Neuronal stem cell (in vitro differentiated cells): ENCODE results near the gene DRAP1.

Source experiments
- DNase-seq: peaks from one replicate; pipeline ENCODE4 v3.0.0-alpha.2; 2013; ENCODE audit warnings: low spot score
- H2AFZ ChIP-seq: one replicate; pipeline ENCODE4 v1.6.1; 2013; ENCODE audit warnings: mild to moderate bottlenecking, low read length, inconsistent platforms
- H2AK5ac ChIP-seq: 2 replicates; pipeline ENCODE4 v1.6.1; 2013; ENCODE audit warnings: low read depth, mild to moderate bottlenecking, inconsistent platforms, low read length, moderate library complexity, mixed read lengths
- H2BK120ac ChIP-seq: 2 replicates; pipeline ENCODE4 v1.6.1; 2013; ENCODE audit warnings: low read depth, mild to moderate bottlenecking, inconsistent platforms, low read length, moderate library complexity, mixed read lengths
- H2BK12ac ChIP-seq: one replicate; pipeline ENCODE4 v1.6.1; 2013; ENCODE audit warnings: low read length, inconsistent platforms
- H2BK15ac ChIP-seq: 2 replicates; pipeline ENCODE4 v1.6.1; 2013; ENCODE audit warnings: mild to moderate bottlenecking, low read length, inconsistent platforms, mixed read lengths
- H2BK5ac ChIP-seq: one replicate; pipeline ENCODE4 v1.6.1; 2013; ENCODE audit warnings: inconsistent platforms, mild to moderate bottlenecking, low read length, moderate library complexity
- H3K14ac ChIP-seq: one replicate; pipeline ENCODE4 v1.6.1; 2013; ENCODE audit warnings: low read length, inconsistent platforms
- H3K18ac ChIP-seq: 2 replicates; pipeline ENCODE4 v1.6.1; 2013; ENCODE audit warnings: low read length, inconsistent platforms
- H3K23ac ChIP-seq: 2 replicates; pipeline ENCODE4 v1.6.1; 2013; ENCODE audit warnings: low read depth, mild to moderate bottlenecking, mixed read lengths, low read length, inconsistent platforms; ENCODE audit not compliant: poor library complexity
- H3K27ac ChIP-seq: replicated peaks from 3 replicates; pipeline ENCODE4 v1.5.1; 2013; ENCODE audit warnings: low read length, inconsistent platforms
- H3K27me3 ChIP-seq, 3 experiments: 2 replicates each; pipeline ENCODE4 v1.6.1; 2013; ENCODE audit warnings: low read length in 3 of 3, mild to moderate bottlenecking in 2 of 3, inconsistent platforms in 1 of 3, low read depth in 1 of 3, mixed read lengths in 1 of 3, moderate library complexity in 1 of 3; ENCODE audit not compliant: control insufficient read depth in 3 of 3, insufficient read depth in 3 of 3
- H3K36me3 ChIP-seq, 2 donors: replicated peaks in 1 of 2; 2 replicates each; pipeline ENCODE4 v1.6.1; 2013; ENCODE audit warnings: low read length in 2 of 2; ENCODE audit not compliant: control insufficient read depth in 2 of 2, insufficient read depth in 2 of 2
- H3K4ac ChIP-seq: 2 replicates; pipeline ENCODE4 v1.6.1; 2013; ENCODE audit warnings: inconsistent platforms, mild to moderate bottlenecking, low read length, moderate library complexity
- H3K4me1 ChIP-seq, 2 donors: 1 replicate in 1 of 2; 2 replicates in 1 of 2; pipeline ENCODE4 v1.6.1; 2013; ENCODE audit warnings: low read length in 2 of 2, low read depth in 1 of 2; ENCODE audit not compliant: control insufficient read depth in 2 of 2, insufficient read depth in 1 of 2
- H3K4me2 ChIP-seq: one replicate; pipeline ENCODE4 v1.6.1; 2013; ENCODE audit warnings: mild to moderate bottlenecking, low read length, inconsistent platforms; ENCODE audit not compliant: insufficient read depth, poor library complexity, severe bottlenecking
- H3K4me3 ChIP-seq, 2 donors: 2 replicates each; pipeline ENCODE4 v1.5.1; 2013; ENCODE audit warnings: low read length in 2 of 2, mild to moderate bottlenecking in 2 of 2, inconsistent platforms in 1 of 2, moderate library complexity in 1 of 2
- H3K79me1 ChIP-seq: one replicate; pipeline ENCODE4 v1.6.1; 2013; ENCODE audit warnings: low read depth, mild to moderate bottlenecking, inconsistent platforms, low read length, moderate library complexity
- H3K9ac ChIP-seq: one replicate; pipeline ENCODE4 v1.6.1; 2013; ENCODE audit warnings: mild to moderate bottlenecking, low read depth, low read length, inconsistent platforms; ENCODE audit not compliant: poor library complexity
- H3K9me3 ChIP-seq, 2 donors: replicated peaks in 1 of 2; 2 replicates each; pipeline versions ENCODE3 to v1.6.1; 2013; ENCODE audit warnings: low read length in 2 of 2, mild to moderate bottlenecking in 2 of 2, inconsistent platforms in 1 of 2, low read depth in 1 of 2, mixed read lengths in 1 of 2, moderate library complexity in 1 of 2; ENCODE audit not compliant: control insufficient read depth in 2 of 2, insufficient read depth in 1 of 2
- H4K8ac ChIP-seq: one replicate; pipeline ENCODE4 v1.6.1; 2013; ENCODE audit warnings: low read depth, mild to moderate bottlenecking, inconsistent platforms, low read length, moderate library complexity
- H4K91ac ChIP-seq: one replicate; pipeline ENCODE4 v1.6.1; 2013; ENCODE audit warnings: low read length, low read depth, mild to moderate bottlenecking, inconsistent platforms; ENCODE audit not compliant: poor library complexity
- WGBS, 2 donors: extraction: QIAGEN DNeasy Blood & Tissue Kit; methylation state at CpG; one replicate each; pipeline ENCODE4 v1.1.7; 2013; ENCODE audit warnings: missing lambda C conversion rate in 2 of 2, mixed read lengths in 1 of 2; ENCODE audit not compliant: insufficient read length in 2 of 2, insufficient replicate concordance in 1 of 2; ENCODE audit errors: extremely low coverage in 2 of 2; 5-methylcytosine and 5-hydroxymethylcytosine counted together

DRAP1 gene

GRCh38 chr11:65915821-65916251 is 3.4 kb upstream of the DRAP1 start:
- peak overlapping the region; percentile 58 for H3K23ac ChIP-seq
- H2BK5ac ChIP-seq = peak overlapping the region; percentile 46
- no peak overlapping the region for H2BK15ac ChIP-seq
- H3K27me3 ChIP-seq = no peaks in the 10 kb centered on the region
- no peak overlapping the region for H2BK12ac ChIP-seq
- peaks cover 12 to 19% of the 10 kb centered on the region in 2 donors for H3K36me3 ChIP-seq
- no peak for DNase-seq
- peaks cover 0 to 2% of the 10 kb centered on the region in 2 donors for H3K9me3 ChIP-seq
- H3K4me2 ChIP-seq = no peak overlapping the region
- peaks cover 19% of the 10 kb centered on the region for H3K79me1 ChIP-seq
- no peak overlapping the region for H3K4me3 ChIP-seq
- no peak overlapping the region for H3K18ac ChIP-seq
- H3K9ac ChIP-seq = peak overlapping the region; percentile 12
- no peak overlapping the region for H2BK120ac ChIP-seq
- H2AFZ ChIP-seq = no peak overlapping the region
- H2AK5ac ChIP-seq = no peak overlapping the region
- no peak overlapping the region for H3K14ac ChIP-seq
- no peak overlapping the region for H4K91ac ChIP-seq
- no peak overlapping the region for H3K27ac ChIP-seq
- peaks cover 17 to 22% of the 10 kb centered on the region in 2 donors for H3K4me1 ChIP-seq
- H3K4ac ChIP-seq = no peak overlapping the region
- H4K8ac ChIP-seq = no peak overlapping the region
- WGBS, 2 donors = no CpG with 5 or more reads among the region's 13 CpGs

- peaks cover 0 to 2% of the 10 kb centered on the region in 2 donors for H3K9me3 ChIP-seq
- H3K27me3 ChIP-seq = no peaks in the 10 kb centered on the region
- no peak overlapping the region for H2BK12ac ChIP-seq
- peaks cover 17 to 22% of the 10 kb centered on the region in 2 donors for H3K4me1 ChIP-seq
- DNase-seq = no peak
- no peak overlapping the region for H3K23ac ChIP-seq
- H3K36me3 ChIP-seq = peaks cover 12 to 24% of the 10 kb centered on the region in 2 donors
- no peak overlapping the region for H2AFZ ChIP-seq
- H2AK5ac ChIP-seq = no peak overlapping the region
- no peak overlapping the region for H3K4me3 ChIP-seq
- no peak overlapping the region for H3K18ac ChIP-seq
- no peak overlapping the region for H3K4me2 ChIP-seq
- no peak overlapping the region for H2BK15ac ChIP-seq
- no peak overlapping the region for H4K91ac ChIP-seq
- H3K4ac ChIP-seq = no peak overlapping the region
- H3K14ac ChIP-seq = no peak overlapping the region
- H3K9ac ChIP-seq = no peak overlapping the region
- H3K79me1 ChIP-seq = peaks cover 22% of the 10 kb centered on the region
- no peak overlapping the region for H4K8ac ChIP-seq
- no peak overlapping the region for H2BK120ac ChIP-seq
- H3K27ac ChIP-seq = no peak overlapping the region
- H2BK5ac ChIP-seq = peak overlapping the region; percentile 8
- no CpG with 5 or more reads among the region's 7 CpGs for WGBS, 2 donors
Measured at GRCh38 chr11:65916391-65916790, 2.8 kb upstream of the DRAP1 start.

- Histone ChIP-seq H2BK15ac (no peak overlapping the region), H3K9me3 (peaks cover 0 to 2% of the 10 kb centered on the region in 2 donors), H3K4me2 (no peak overlapping the region), H4K8ac (no peak overlapping the region), H3K18ac (no peak overlapping the region), H3K36me3 (peaks cover 13 to 28% of the 10 kb centered on the region in 2 donors), H2AFZ (no peak overlapping the region), H3K79me1 (peaks cover 22% of the 10 kb centered on the region), H2AK5ac (no peak overlapping the region), H3K27ac (no peak overlapping the region), H3K4ac (no peak overlapping the region), H2BK12ac (no peak overlapping the region), H3K23ac (no peak overlapping the region), H2BK120ac (no peak overlapping the region), H3K4me3 (peak overlapping the region in 1 of 2 donors; percentile 100), H3K9ac (no peak overlapping the region), H3K27me3 (no peaks in the 10 kb centered on the region), H3K14ac (no peak overlapping the region), H2BK5ac (no peak overlapping the region), H4K91ac (no peak overlapping the region), H3K4me1 (peaks cover 16 to 17% of the 10 kb centered on the region in 2 donors)
- no peak for DNase-seq
- no CpG with 5 or more reads among the region's 3 CpGs for WGBS, 2 donors
Measured at GRCh38 chr11:65917077-65917433, 2.2 kb upstream of the DRAP1 start.

GRCh38 chr11:65917434-65918210 is 1.6 kb upstream of the DRAP1 start:
- peaks cover 16 to 17% of the 10 kb centered on the region in 2 donors for H3K4me1 ChIP-seq
- H3K27me3 ChIP-seq = no peaks in the 10 kb centered on the region
- H3K23ac ChIP-seq = peak overlapping the region; percentile 81
- H2BK15ac ChIP-seq = no peak overlapping the region
- no peak for DNase-seq
- H3K14ac ChIP-seq = no peak overlapping the region
- peak overlapping the region; percentile 42 for H3K18ac ChIP-seq
- no peak overlapping the region for H2AFZ ChIP-seq
- H3K9ac ChIP-seq = no peak overlapping the region
- peak overlapping the region; percentile 89 for H2BK12ac ChIP-seq
- peaks cover 22% of the 10 kb centered on the region for H3K79me1 ChIP-seq
- H3K9me3 ChIP-seq = peaks cover 0 to 2% of the 10 kb centered on the region in 2 donors
- H3K27ac ChIP-seq = no peak overlapping the region
- H2BK120ac ChIP-seq = no peak overlapping the region
- H3K4me3 ChIP-seq = peak overlapping the region; percentile 94 to 100
- peak overlapping the region; percentile 83 for H3K4me2 ChIP-seq
- no peak overlapping the region for H3K4ac ChIP-seq
- peaks cover 19 to 33% of the 10 kb centered on the region in 2 donors for H3K36me3 ChIP-seq
- peak overlapping the region; percentile 66 for H2AK5ac ChIP-seq
- H4K8ac ChIP-seq = no peak overlapping the region
- H4K91ac ChIP-seq = no peak overlapping the region
- no CpG with 5 or more reads among the region's 35 CpGs for WGBS, 2 donors
- no peak overlapping the region for H2BK5ac ChIP-seq
